DOHH2 (cell line): ENCODE measurements around the gene OTOP3.

Source experiments
- CTCF ChIP-seq: fragments of 200-600 bp; sonication (generic); IDR thresholded peaks from one replicate; pipeline ENCODE4 v1.5.1; 2014; ENCODE audit warnings: antibody characterized with exemption, mild to moderate bottlenecking, low read depth, low read length; ENCODE audit not compliant: poor library complexity, severe bottlenecking
- EZH2phosphoT487 ChIP-seq: fragments of 200-600 bp; sonication (generic); IDR thresholded peaks from 2 replicates; pipeline ENCODE4 v1.6.1; 2017; ENCODE audit warnings: borderline replicate concordance, mild to moderate bottlenecking, antibody characterized with exemption, low read length, moderate library complexity, mixed read lengths

DNA sequence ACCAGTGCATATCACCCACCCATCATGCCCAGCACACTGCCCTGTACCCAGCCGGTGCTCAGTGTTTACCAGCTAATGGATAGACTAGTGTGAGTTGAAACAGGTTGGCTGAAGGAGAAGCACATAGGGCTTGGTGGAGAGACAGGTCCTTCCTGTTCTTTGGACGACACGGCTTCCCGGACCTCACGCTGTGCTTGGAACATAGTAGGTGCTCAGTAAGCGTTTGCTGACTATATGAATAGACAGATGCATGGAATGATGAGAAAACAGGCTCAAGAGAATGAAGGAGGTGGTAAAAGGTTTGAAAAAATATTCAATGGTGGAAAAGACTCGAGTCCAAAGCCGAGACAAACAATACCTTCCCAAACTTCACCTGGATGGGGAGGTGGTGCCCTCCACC lies 35.5 kb upstream of the OTOP3 start:
- no peak for TF ChIP-seq CTCF
- no peak for TF ChIP-seq EZH2phosphoT487
